SKM-1 treated with dmso at 0.1 percent for 144 hours (cell line): Measurements from ENCODE around the gene FCGR3B.
"Not testable (repeated sequence)": the region's sequence is repeated elsewhere in the genome, so short reads cannot be mapped to it uniquely, and the experiment has no call there.

ENCODE experiments used
- DNase-seq: peaks from one replicate; lab custom pipeline; 2025; ENCODE audit not compliant: unreplicated experiment; lab: John Stamatoyannopoulos, UW

Gene FCGR3B

GRCh38 chr1:161631076-161631475 is at the start of gene FCGR3B:
Gene FCGR3B, minus strand, starts transcription at chr1:161631176. Its CDS starts 82 bp downstream, at chr1:161631094.
- no peak for DNase-seq

GRCh38 chr1:161678500-161678899 is 47.5 kb upstream of the FCGR3B start:
- no peak for DNase-seq

- no peak for DNase-seq
These were observed 46.1 kb upstream of the FCGR3B start for GRCh38 chr1:161676958-161677689.

- DNase-seq: no peak
These were observed 45.5 kb upstream of the FCGR3B start for GRCh38 chr1:161676441-161676840.

GRCh38 chr1:161674908-161675307 is 43.9 kb upstream of the FCGR3B start:
- DNase-seq: not testable (repeated sequence)

- DNase-seq: not testable (repeated sequence)
These were observed 43.5 kb upstream of the FCGR3B start for GRCh38 chr1:161674447-161674846.

GRCh38 chr1:161673437-161673836 is 42.5 kb upstream of the FCGR3B start:
- DNase-seq: not testable (repeated sequence)

GRCh38 chr1:161671045-161672020 is 40.4 kb upstream of the FCGR3B start:
- not testable (repeated sequence) for DNase-seq

GRCh38 chr1:161664689-161665088 is 33.7 kb upstream of the FCGR3B start:
- not testable (repeated sequence) for DNase-seq

GRCh38 chr1:161663569-161663968 is 32.6 kb upstream of the FCGR3B start:
- DNase-seq: not testable (repeated sequence)

GRCh38 chr1:161662684-161663339 is 31.8 kb upstream of the FCGR3B start, which contains the start of gene FCGR2B:
Gene FCGR2B, plus strand, starts transcription at chr1:161663143. Its CDS starts 99 bp downstream, at chr1:161663242.
- not testable (repeated sequence) for DNase-seq

- DNase-seq: not testable (repeated sequence)
These were observed 30.8 kb upstream of the FCGR3B start for GRCh38 chr1:161661660-161662311.

GRCh38 chr1:161658524-161658923 is 27.5 kb upstream of the FCGR3B start:
- not testable (repeated sequence) for DNase-seq

- DNase-seq: not testable (repeated sequence)
These were observed 23.0 kb upstream of the FCGR3B start for GRCh38 chr1:161653971-161654370.

- DNase-seq: not testable (repeated sequence)
These were observed 22.6 kb upstream of the FCGR3B start for GRCh38 chr1:161653541-161653940.

GRCh38 chr1:161647507-161648360 is 16.8 kb upstream of the FCGR3B start:
- DNase-seq: not testable (repeated sequence)

- DNase-seq: not testable (repeated sequence)
These were observed 13.9 kb upstream of the FCGR3B start for GRCh38 chr1:161644855-161645254.

- DNase-seq: peak; percentile 71
These were observed 12.7 kb upstream of the FCGR3B start for GRCh38 chr1:161643481-161644208.

GRCh38 chr1:161642697-161643096 is 11.7 kb upstream of the FCGR3B start:
- peak; percentile 90 for DNase-seq
